Stimulated activated CD8-positive, alpha-beta memory T cell treated with anti-CD3 and anti-CD28 coated beads, Interleukin-15, amount 100 ng/mL, for 4 hours (primary cell): ENCODE measurements around the gene SIK3.
"Not testable (repeated sequence)": the region's sequence is repeated elsewhere in the genome, so short reads cannot be mapped to it uniquely, and the experiment has no call there.

Source experiments
- DNase-seq, 2 donors: peaks; one replicate each; pipeline ENCODE4 v3.0.0-alpha.2; 2020; ENCODE audit warnings: low read depth in 2 of 2

Gene SIK3

GRCh38 chr11:116842117-116842516, 256.1 kb downstream of the SIK3 start:
- no peak for DNase-seq

- DNase-seq, result no peak
These were observed 257.4 kb downstream of the SIK3 start for GRCh38 chr11:116840746-116841296.

GRCh38 chr11:116840224-116840745, 257.9 kb downstream of the SIK3 start:
- no peak for DNase-seq

GRCh38 chr11:116838321-116839084, 259.7 kb downstream of the SIK3 start:
- DNase-seq, result no peak

GRCh38 chr11:116837231-116838091, 260.8 kb downstream of the SIK3 start, which contains the start of gene APOA1:
APOA1 (minus strand) TSS chr11:116837622; CDS start chr11:116837387, 235 bp downstream.
- DNase-seq, result no peak

GRCh38 chr11:116836632-116836991, 261.6 kb downstream of the SIK3 start:
- no peak for DNase-seq

GRCh38 chr11:116835791-116836631, 262.2 kb downstream of the SIK3 start:
- peak; percentile 50 to 64 for DNase-seq

- no peak for DNase-seq
These were observed 263.0 kb downstream of the SIK3 start for GRCh38 chr11:116835042-116835772.

- not testable (repeated sequence) for DNase-seq
These were observed 263.6 kb downstream of the SIK3 start for GRCh38 chr11:116834535-116835041.

GRCh38 chr11:116833816-116834534, 264.3 kb downstream of the SIK3 start:
- DNase-seq, result no peak

GRCh38 chr11:116833491-116833815, 264.8 kb downstream of the SIK3 start:
- DNase-seq, result no peak

- DNase-seq, result no peak
These were observed 265.6 kb downstream of the SIK3 start for GRCh38 chr11:116832350-116833290.

GRCh38 chr11:116831790-116832349, 266.4 kb downstream of the SIK3 start:
- no peak for DNase-seq

GRCh38 chr11:116830184-116830912, 267.9 kb downstream of the SIK3 start:
- DNase-seq, result no peak

GRCh38 chr11:116829525-116830183, 268.6 kb downstream of the SIK3 start, which contains the start of gene APOC3:
APOC3 (plus strand) TSS chr11:116829907; CDS start chr11:116830583, 676 bp downstream.
- no peak for DNase-seq

- no peak for DNase-seq
These were observed 269.4 kb downstream of the SIK3 start for GRCh38 chr11:116828632-116829524.
